H1 (cell line): ENCODE results near the gene SATB2. TPM values are rescaled to one million over a fixed set of nuclear protein-coding genes. Genes with fewer than 3 reads are reported as not detected.
A peak's percentile ranks its signal among the peaks of the same experiment; 100 is the strongest.

Source experiments
- BRCA1 ChIP-seq: IDR thresholded peaks from 2 replicates; pipeline ENCODE4 v1.6.1; 2012; ENCODE audit warnings: low read depth, low read length, improper control_type of control experiment
- CBX5 ChIP-seq: fragments of 300-800, 300-1000 bp; sonication (generic); IDR thresholded peaks from 2 replicates; pipeline ENCODE4 v1.7.1; 2016; ENCODE audit warnings: antibody characterized with exemption, low read length, low read depth
- CHD2 ChIP-seq: IDR thresholded peaks from 2 replicates; pipeline ENCODE4 v1.6.1; 2012; ENCODE audit warnings: low read length, improper control_type of control experiment
- CHD7 ChIP-seq: fragments of 300-600 bp; sonication (generic); IDR thresholded peaks from 2 replicates; pipeline ENCODE4 v1.7.1; 2012; ENCODE audit warnings: low read length, moderate library complexity, mild to moderate bottlenecking, inconsistent platforms; ENCODE audit not compliant: insufficient replicate concordance
- EGR1 ChIP-seq: IDR thresholded peaks from 2 replicates; pipeline ENCODE4 v1.6.1; 2011; ENCODE audit warnings: low read depth, low read length, borderline replicate concordance
- HDAC2 ChIP-seq, 2 experiments: fragments of 300-600 bp in 1 of 2; sonication (generic) in 1 of 2; IDR thresholded peaks; 2 replicates each; pipeline ENCODE4 v1.6.1; 2011 to 2012; ENCODE audit warnings: low read depth in 2 of 2, low read length in 2 of 2, mild to moderate bottlenecking in 2 of 2, moderate library complexity in 2 of 2, borderline replicate concordance in 1 of 2, inconsistent platforms in 1 of 2
- JUN ChIP-seq: IDR thresholded peaks from 2 replicates; pipeline ENCODE4 v1.6.1; 2011; ENCODE audit warnings: low read depth, mild to moderate bottlenecking, improper control_type of control experiment, low read length
- KDM4A ChIP-seq: IDR thresholded peaks from one replicate; pipeline ENCODE4 v1.7.1; 2012; ENCODE audit warnings: low read depth, mild to moderate bottlenecking, moderate library complexity, low read length, inconsistent platforms; ENCODE audit not compliant: severe bottlenecking
- MAX ChIP-seq: IDR thresholded peaks from 2 replicates; pipeline ENCODE4 v1.6.1; 2012; ENCODE audit warnings: inconsistent platforms
- POU5F1 ChIP-seq: IDR thresholded peaks from 2 replicates; pipeline ENCODE4 v1.6.1; 2011; ENCODE audit warnings: low read depth, mild to moderate bottlenecking, low read length, moderate library complexity
- SUZ12 ChIP-seq: fragments of 200-600 bp; sonication (generic); IDR thresholded peaks from 2 replicates; pipeline ENCODE4 v1.6.1; 2012; ENCODE audit warnings: mild to moderate bottlenecking, inconsistent platforms, low read length, moderate library complexity, mixed read lengths
- TBP ChIP-seq: IDR thresholded peaks from 2 replicates; pipeline ENCODE4 v1.6.1; 2011; ENCODE audit warnings: low read depth, low read length, improper control_type of control experiment
- polyA plus RNA-seq, 7 experiments: library from polyadenylated mRNA; depleted of rRNA in 3 of 7; stranded (reverse) in 5 of 7; unstranded in 2 of 7; fragments of >200 nt in 5 of 7; fragments of 200-250 nt in 2 of 7; gene quantifications; 1 replicate in 5 of 7; 2 replicates in 1 of 7; 4 replicates in 1 of 7; pipeline versions ENCODE4 v1.2.1 to v1.2.3, GENCODE V29; 2011 to 2013; ENCODE audit warnings: missing spikeins in 2 of 7, mixed read lengths in 2 of 7
- total RNA-seq: library from RNA; stranded (reverse); fragmentation: NEBNext Ultra II Directional; extraction: Animal tissue kit (Norgen Biotek cat#: 25700); gene quantifications from 2 replicates; pipeline ENCODE4 v1.2.1, GENCODE V29; 2021

SATB2 gene
- total and polyA plus RNA-seq, 2 of the 8 experiments (the other 6 are each of a cell fraction or from before 2014, with no cell fraction given): 1.3 to 5.7 TPM

- TF ChIP-seq EGR1: no peak
- no peak for TF ChIP-seq POU5F1
- no peak for TF ChIP-seq TBP
- TF ChIP-seq CBX5: no peak
- no peak for TF ChIP-seq KDM4A
- no peak for TF ChIP-seq CHD2
- TF ChIP-seq MAX: peak; percentile 49; the same call in 1 of the 2 replicates
- TF ChIP-seq HDAC2 (IDR thresholded peaks at IDR 0.05; ENCODE audit: borderline replicate concordance in 1 of 2, low read depth in 2 of 2, low read length in 2 of 2): no peak
- peak; percentile 50 for TF ChIP-seq CHD7
- TF ChIP-seq SUZ12: no peak
- TF ChIP-seq BRCA1: no peak
- TF ChIP-seq JUN: no peak
Measured at GRCh38 chr2:199431746-199432213, 26.0 kb downstream of the SATB2 start (continued).
